ENCODE measurements around the gene DMRT3. TPM values are rescaled to one million over a fixed set of nuclear protein-coding genes. Genes with fewer than 3 reads are reported as not detected.
A peak's percentile ranks its signal among the peaks of the same experiment; 100 is the strongest.

DMRT3 gene
- total RNA-seq, 1 donor from 2014 or later, result not detected

- peaks cover 70% of the 10 kb centered on the region for H3K27me3 Mint-ChIP-seq (ENCODE audit: low read depth)
- DNase-seq (ENCODE audit: low spot score), result no peak
- no peaks in the 10 kb centered on the region for H3K36me3 Mint-ChIP-seq (ENCODE audit: low read depth)
- H3K4me1 Mint-ChIP-seq (ENCODE audit: low read depth), result peaks cover 25% of the 10 kb centered on the region
- no peak overlapping the region for H3K27ac Mint-ChIP-seq (ENCODE audit: unreplicated experiment)
- no peak for TF ChIP-seq CTCF (IDR thresholded peaks at IDR 0.05)
- H3K9me3 Mint-ChIP-seq (ENCODE audit: low read depth), result no peaks in the 10 kb centered on the region
- H3K4me3 Mint-ChIP-seq (ENCODE audit: unreplicated experiment), result peak overlapping the region; percentile 41
These were observed 4.5 kb upstream of the DMRT3 start for GRCh38 chr9:971901-972500.

GRCh38 chr9:972501-973294 is 3.8 kb upstream of the DMRT3 start:
- TF ChIP-seq CTCF (IDR thresholded peaks at IDR 0.05), result no peak
- no peaks in the 10 kb centered on the region for H3K36me3 Mint-ChIP-seq (ENCODE audit: low read depth)
- H3K4me3 Mint-ChIP-seq (ENCODE audit: unreplicated experiment), result peak overlapping the region; percentile 41
- H3K4me1 Mint-ChIP-seq (ENCODE audit: low read depth), result peaks cover 25% of the 10 kb centered on the region
- H3K27me3 Mint-ChIP-seq (ENCODE audit: low read depth), result peaks cover 67% of the 10 kb centered on the region
- no peaks in the 10 kb centered on the region for H3K9me3 Mint-ChIP-seq (ENCODE audit: low read depth)
- no peak for DNase-seq (ENCODE audit: low spot score)
- H3K27ac Mint-ChIP-seq (ENCODE audit: unreplicated experiment), result no peak overlapping the region

GRCh38 chr9:973295-973834 is 3.1 kb upstream of the DMRT3 start:
- Mint-ChIP-seq H3K9me3 (ENCODE audit: low read depth) (no peaks in the 10 kb centered on the region), H3K4me3 (ENCODE audit: unreplicated experiment) (no peak overlapping the region), H3K4me1 (ENCODE audit: low read depth) (peaks cover 25% of the 10 kb centered on the region), H3K27me3 (ENCODE audit: low read depth) (peaks cover 69% of the 10 kb centered on the region), H3K27ac (ENCODE audit: unreplicated experiment) (no peak overlapping the region), H3K36me3 (ENCODE audit: low read depth) (no peaks in the 10 kb centered on the region)
- DNase-seq (ENCODE audit: low spot score), result no peak
- no peak for TF ChIP-seq CTCF (IDR thresholded peaks at IDR 0.05)

- Mint-ChIP-seq H3K27me3 (ENCODE audit: low read depth) (peaks cover 70% of the 10 kb centered on the region), H3K4me3 (ENCODE audit: unreplicated experiment) (no peak overlapping the region), H3K9me3 (ENCODE audit: low read depth) (no peaks in the 10 kb centered on the region), H3K36me3 (ENCODE audit: low read depth) (no peaks in the 10 kb centered on the region), H3K27ac (ENCODE audit: unreplicated experiment) (no peak overlapping the region), H3K4me1 (ENCODE audit: low read depth) (peaks cover 23% of the 10 kb centered on the region)
- DNase-seq (ENCODE audit: low spot score), result no peak
- no peak for TF ChIP-seq CTCF (IDR thresholded peaks at IDR 0.05)
These were observed 2.1 kb upstream of the DMRT3 start for GRCh38 chr9:974031-974995.

All from chondrocyte (in vitro differentiated cells).